DND-41 (cell line): ENCODE results near the gene CCDC171.

Experiments
- ATAC-seq: fragments of 200-7000 bp; cut with Tn5 transposase; 3 replicates; pipeline ENCODE4 v1.9.1; 2021; ENCODE audit warnings: low read depth; ENCODE audit not compliant: insufficient read depth
- DNase-seq: peaks from one replicate; pipeline ENCODE4 v3.0.0-alpha.2; 2020
- H2AFZ ChIP-seq: 2 replicates; pipeline ENCODE4 v1.6.0; 2012; ENCODE audit warnings: low read depth, low read length
- H3K27ac ChIP-seq: 2 replicates; pipeline ENCODE4 v1.5.1; 2012; ENCODE audit warnings: low read length, inconsistent platforms
- H3K27me3 ChIP-seq: fragments of 200-600 bp; sonication (generic); 2 replicates; pipeline ENCODE4 v1.6.0; 2012; ENCODE audit warnings: low read length, mild to moderate bottlenecking, inconsistent platforms; ENCODE audit not compliant: insufficient read depth, poor library complexity
- H3K36me3 ChIP-seq: 2 replicates; pipeline ENCODE4 v1.5.1; 2012; ENCODE audit warnings: low read length, inconsistent platforms; ENCODE audit not compliant: insufficient read depth
- H3K4me1 ChIP-seq: 2 replicates; pipeline ENCODE4 v1.5.1; 2012; ENCODE audit warnings: mild to moderate bottlenecking, low read length; ENCODE audit not compliant: insufficient read depth
- H3K4me2 ChIP-seq: 2 replicates; pipeline ENCODE4 v1.6.0; 2012; ENCODE audit warnings: mild to moderate bottlenecking, moderate library complexity, low read length, inconsistent platforms; ENCODE audit not compliant: insufficient read depth
- H3K4me3 ChIP-seq, 2 experiments: fragments of 200-600 bp in 1 of 2; shearing (Covaris generic) in 1 of 2; 2 replicates each; pipeline ENCODE4 v1.5.1; 2012 to 2016; ENCODE audit warnings: inconsistent platforms in 2 of 2, low read length in 2 of 2, mild to moderate bottlenecking in 2 of 2, low read depth in 1 of 2, moderate library complexity in 1 of 2
- H3K79me2 ChIP-seq: 2 replicates; pipeline ENCODE4 v1.6.0; 2012; ENCODE audit warnings: low read length, inconsistent platforms; ENCODE audit not compliant: insufficient read depth
- H3K9ac ChIP-seq: 2 replicates; pipeline ENCODE4 v1.6.0; 2012; ENCODE audit warnings: low read depth, mild to moderate bottlenecking, inconsistent platforms, low read length, moderate library complexity
- H3K9me3 ChIP-seq: 2 replicates; pipeline ENCODE4 v1.5.1; 2012; ENCODE audit warnings: low read length, moderate library complexity, mild to moderate bottlenecking, inconsistent platforms; ENCODE audit not compliant: insufficient read depth, severe bottlenecking
- H4K20me1 ChIP-seq: 2 replicates; pipeline ENCODE4 v1.6.0; 2012; ENCODE audit warnings: low read length; ENCODE audit not compliant: insufficient read depth
- CTCF ChIP-seq: IDR thresholded peaks from 2 replicates; pipeline ENCODE4 v1.5.1; 2012; ENCODE audit warnings: borderline replicate concordance, low read length, moderate library complexity, mild to moderate bottlenecking; ENCODE audit not compliant: poor library complexity, severe bottlenecking; ENCODE audit errors: extremely low read depth
- EZH2 ChIP-seq: IDR thresholded peaks from 3 replicates; pipeline ENCODE4 v1.6.1; 2012; ENCODE audit warnings: borderline replicate concordance, low read depth, mild to moderate bottlenecking, moderate library complexity, low read length, inconsistent platforms; ENCODE audit not compliant: severe bottlenecking

Gene CCDC171

DNA sequence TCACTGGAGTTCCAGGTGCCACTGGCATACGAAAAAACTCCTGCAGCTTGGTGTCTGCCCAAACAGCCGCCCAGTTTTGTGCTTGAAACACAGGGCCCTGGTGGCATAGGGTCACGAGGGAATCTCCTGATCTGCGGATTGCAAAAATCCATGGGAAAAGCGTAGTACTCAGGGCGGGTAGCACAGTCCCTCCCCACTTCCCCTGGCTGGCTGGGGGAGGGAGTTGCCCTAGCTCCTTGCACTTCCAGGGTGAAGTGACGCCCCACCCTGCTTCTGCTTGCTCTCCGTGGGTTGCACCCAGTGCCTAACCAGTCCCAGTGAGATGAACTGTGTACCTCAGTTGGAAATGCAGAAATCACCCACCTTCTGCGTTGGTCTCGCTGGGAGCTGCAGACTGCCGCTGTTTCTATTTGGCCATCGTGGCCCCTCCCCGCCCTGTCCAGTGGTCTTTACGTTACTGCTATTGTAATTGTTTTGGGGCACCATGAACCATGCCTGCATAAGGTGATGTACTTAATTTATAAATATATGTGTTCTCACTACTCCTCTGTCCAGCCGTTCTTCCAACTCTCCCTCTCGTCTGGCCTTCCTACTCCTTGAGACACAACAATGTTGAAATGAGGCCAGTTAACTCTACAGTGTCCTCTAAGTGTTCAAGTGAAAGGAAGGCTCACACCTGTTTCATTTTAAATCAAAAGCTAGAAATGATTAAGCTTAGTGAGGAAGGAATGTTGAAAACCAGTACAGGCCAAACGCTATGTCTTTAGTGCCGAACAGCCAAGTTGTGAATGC, 65.9 kb downstream of the CCDC171 start:
- H3K79me2 ChIP-seq: no peaks in the 10 kb centered on the region
- no peaks in the 10 kb centered on the region for H3K27me3 ChIP-seq
- no peak overlapping the region for H3K4me3 ChIP-seq
- H3K4me1 ChIP-seq: no peaks in the 10 kb centered on the region
- no peak overlapping the region for H3K4me2 ChIP-seq
- no peak overlapping the region for H2AFZ ChIP-seq
- ATAC-seq (no peak), DNase-seq (no peak)
- H3K9me3 ChIP-seq: peaks cover 3% of the 10 kb centered on the region
- H4K20me1 ChIP-seq: no peaks in the 10 kb centered on the region
- no peak overlapping the region for H3K27ac ChIP-seq
- no peak overlapping the region for H3K9ac ChIP-seq
- no peak for TF ChIP-seq CTCF
- TF ChIP-seq EZH2: no peak
- no peaks in the 10 kb centered on the region for H3K36me3 ChIP-seq

DNA sequence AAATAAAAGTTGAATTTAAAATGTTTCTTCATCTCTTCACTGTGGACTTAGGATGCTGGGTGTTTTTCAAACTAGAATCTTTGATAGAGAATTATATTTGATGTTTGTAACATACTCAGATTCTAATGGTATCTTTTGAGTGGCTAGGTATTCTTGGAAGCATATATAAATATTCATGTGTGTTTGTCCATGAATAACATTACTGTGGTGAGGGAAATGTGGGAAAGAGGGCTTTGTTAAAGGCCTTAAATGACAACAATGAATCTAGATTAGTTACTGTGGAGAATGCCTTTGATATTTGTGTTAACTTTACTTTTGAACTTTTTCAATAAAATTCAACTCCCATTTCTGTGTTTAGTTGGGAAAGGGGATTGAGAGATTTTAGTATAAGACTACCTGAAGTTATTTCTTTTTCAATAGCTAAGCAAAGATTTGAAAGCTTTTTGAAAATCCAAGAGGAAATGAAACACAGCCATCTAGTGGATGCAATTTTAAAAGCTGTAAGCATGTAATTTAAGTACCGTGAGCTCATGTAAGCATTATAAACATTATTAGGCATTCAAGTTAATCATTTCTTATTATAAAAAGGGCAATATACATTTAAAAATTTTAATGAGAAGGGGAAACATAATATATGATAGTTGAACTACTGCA, 69.6 kb downstream of the CCDC171 start:
- Histone ChIP-seq H3K79me2 (no peaks in the 10 kb centered on the region), H3K36me3 (no peaks in the 10 kb centered on the region)
- DNase-seq: no peak

DNA sequence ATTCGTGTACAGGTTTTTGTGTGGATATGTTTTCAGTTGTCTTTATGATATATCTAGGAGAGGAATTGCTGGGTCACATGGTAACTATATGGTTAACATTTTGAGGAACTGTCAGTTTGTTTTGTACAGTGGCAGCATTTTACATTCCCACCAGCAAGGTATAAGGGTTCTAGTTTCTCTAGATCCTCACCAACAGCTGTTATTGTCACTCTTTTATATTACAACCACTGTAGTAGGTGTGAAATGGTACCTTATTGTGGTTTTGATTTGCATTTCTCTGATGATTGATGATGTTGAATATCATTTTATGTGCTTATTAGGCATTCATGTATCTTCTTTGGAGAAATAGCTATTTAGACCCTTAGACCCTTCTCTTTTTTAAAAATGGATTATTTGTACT, 82.9 kb downstream of the CCDC171 start:
- Histone ChIP-seq H3K79me2 (no peaks in the 10 kb centered on the region), H3K36me3 (no peaks in the 10 kb centered on the region), H3K4me2 (no peak overlapping the region), H3K9me3 (no peaks in the 10 kb centered on the region), H3K27ac (no peak overlapping the region), H3K4me3 (no peak overlapping the region), H4K20me1 (no peaks in the 10 kb centered on the region), H2AFZ (no peak overlapping the region), H3K9ac (no peak overlapping the region), H3K4me1 (no peaks in the 10 kb centered on the region), H3K27me3 (no peaks in the 10 kb centered on the region)
- DNase-seq (no peak), ATAC-seq (no peak)
- TF ChIP-seq CTCF: no peak
- TF ChIP-seq EZH2: no peak

More for the DNA sequence above, 69.6 kb downstream of the CCDC171 start:
- no peak for TF ChIP-seq EZH2
- peak; percentile 36 for TF ChIP-seq CTCF
- no peak for ATAC-seq
- Histone ChIP-seq H2AFZ (no peak overlapping the region), H3K4me3 (no peak overlapping the region), H4K20me1 (no peaks in the 10 kb centered on the region), H3K4me1 (no peaks in the 10 kb centered on the region), H3K9ac (no peak overlapping the region), H3K4me2 (no peak overlapping the region), H3K27ac (no peak overlapping the region), H3K9me3 (no peaks in the 10 kb centered on the region), H3K27me3 (no peaks in the 10 kb centered on the region)
